ENCODE data around the gene CLDN5.
"Not testable (repeated sequence)": the region's sequence is repeated elsewhere in the genome, so short reads cannot be mapped to it uniquely, and the experiment has no call there.

Gene CLDN5

DNA sequence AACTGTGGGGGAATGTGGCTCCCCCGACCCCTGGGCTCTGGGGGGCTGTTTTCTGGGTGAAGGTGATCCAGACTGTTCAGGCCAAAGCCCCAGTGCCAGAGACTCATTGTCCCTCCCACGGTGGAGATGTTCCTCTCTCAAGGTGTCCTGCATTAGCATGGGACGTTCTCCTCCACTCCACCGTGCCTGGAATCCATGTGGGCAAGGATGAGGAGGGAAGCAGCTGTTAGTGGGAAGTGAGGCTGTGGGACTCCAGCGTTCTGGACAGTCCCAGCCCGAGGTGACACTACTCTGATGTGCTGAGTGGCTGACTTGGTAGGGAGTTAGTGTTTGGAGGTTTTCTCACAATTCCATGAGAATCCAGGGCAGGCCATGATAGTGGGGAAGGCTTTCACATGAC, 31.4 kb upstream of the CLDN5 start:
- no peaks in the 10 kb centered on the region for H3K4me1 ChIP-seq (ENCODE audit: control extremely low read depth in 1 of 4, control insufficient read depth in 4 of 4, insufficient read depth in 4 of 4, low read length in 3 of 4)
- no peaks in the 10 kb centered on the region for H3K36me3 ChIP-seq (ENCODE audit: control insufficient read depth in 4 of 4, insufficient read depth in 4 of 4, low read length in 3 of 4)
- DNase-seq = no peak
- POLR2A ChIA-PET = no interaction called here
- no peaks in the 10 kb centered on the region for H3K27me3 ChIP-seq (replicated peaks in 2 of 5; ENCODE audit: control insufficient read depth in 4 of 5, insufficient read depth in 5 of 5, low read length in 4 of 5)
- H3K27ac ChIP-seq (ENCODE audit: insufficient read depth in 1 of 2, low read depth in 1 of 2, low read length in 2 of 2, poor library complexity in 1 of 2, severe bottlenecking in 2 of 2) = no peak overlapping the region
- WGBS (ENCODE audit: insufficient coverage) = 95% methylated on average over 3 of the region's 6 CpGs
- peaks cover 0 to 6% (median 0%) of the 10 kb centered on the region in 5 experiments for H3K9me3 ChIP-seq (ENCODE audit: control extremely low read depth in 1 of 5, control insufficient read depth in 4 of 5, insufficient read depth in 2 of 5, low read depth in 1 of 5, low read length in 4 of 5)
- H3K4me3 ChIP-seq (ENCODE audit: control insufficient read depth in 1 of 7, extremely low read depth in 1 of 7, insufficient read depth in 4 of 7, low read depth in 2 of 7, low read length in 6 of 7) = no peak overlapping the region
- CTCF ChIA-PET = no interaction called here

GRCh38 chr22:19554834-19555404, 30.7 kb upstream of the CLDN5 start:
- POLR2A ChIA-PET = no interaction called here
- WGBS (ENCODE audit: insufficient coverage) = 99% methylated on average over 9 of the region's 12 CpGs

GRCh38 chr22:19553201-19553600, 29.0 kb upstream of the CLDN5 start:
- CTCF ChIA-PET = no interaction called here
- no peak overlapping the region for H3K27ac ChIP-seq (ENCODE audit: insufficient read depth in 1 of 2, low read depth in 1 of 2, low read length in 2 of 2, poor library complexity in 1 of 2, severe bottlenecking in 2 of 2)

More at GRCh38 chr22:19554834-19555404, 30.7 kb upstream of the CLDN5 start:
- Histone ChIP-seq H3K4me3 (ENCODE audit: control insufficient read depth in 1 of 7, extremely low read depth in 1 of 7, insufficient read depth in 4 of 7, low read depth in 2 of 7, low read length in 6 of 7) (no peak overlapping the region), H3K36me3 (ENCODE audit: control insufficient read depth in 4 of 4, insufficient read depth in 4 of 4, low read length in 3 of 4) (no peaks in the 10 kb centered on the region), H3K9me3 (ENCODE audit: control extremely low read depth in 1 of 5, control insufficient read depth in 4 of 5, insufficient read depth in 2 of 5, low read depth in 1 of 5, low read length in 4 of 5) (peaks cover 0 to 6% (median 0%) of the 10 kb centered on the region in 5 experiments), H3K27ac (ENCODE audit: insufficient read depth in 1 of 2, low read depth in 1 of 2, low read length in 2 of 2, poor library complexity in 1 of 2, severe bottlenecking in 2 of 2) (no peak overlapping the region), H3K27me3 (replicated peaks in 2 of 5; ENCODE audit: control insufficient read depth in 4 of 5, insufficient read depth in 5 of 5, low read length in 4 of 5) (no peaks in the 10 kb centered on the region), H3K4me1 (ENCODE audit: control extremely low read depth in 1 of 4, control insufficient read depth in 4 of 4, insufficient read depth in 4 of 4, low read length in 3 of 4) (no peaks in the 10 kb centered on the region)
- CTCF ChIA-PET = interaction anchor here (1.4 kb wide), 2 partner anchors 11 to 18 kb away, joined by 3 read pairs; no protein-coding TSS in a partner anchor
- no peak for DNase-seq

DNA sequence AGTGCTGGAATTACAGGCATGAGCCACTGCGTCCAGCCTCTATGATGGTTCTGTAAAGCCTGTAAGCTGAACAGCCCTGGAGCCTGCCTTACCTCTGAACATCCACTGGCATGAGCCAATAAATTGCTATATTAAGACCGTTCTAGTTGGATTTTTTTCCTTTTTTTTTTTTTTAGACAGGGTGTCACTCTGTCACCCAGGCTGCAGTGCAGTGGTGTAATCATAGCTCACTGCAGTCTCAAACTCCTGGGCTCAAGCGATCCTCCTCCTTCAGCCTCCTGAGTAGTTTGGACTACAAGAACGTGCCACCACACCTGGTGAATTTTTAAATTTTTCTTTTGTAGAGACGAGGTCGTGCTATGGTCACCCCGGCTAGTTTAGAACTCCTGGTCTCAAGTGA, 26.2 kb upstream of the CLDN5 start:
- no peaks in the 10 kb centered on the region for H3K36me3 ChIP-seq (ENCODE audit: control insufficient read depth in 4 of 4, insufficient read depth in 4 of 4, low read length in 3 of 4)
- no peak overlapping the region for H3K27ac ChIP-seq (ENCODE audit: insufficient read depth in 1 of 2, low read depth in 1 of 2, low read length in 2 of 2, poor library complexity in 1 of 2, severe bottlenecking in 2 of 2)
- H3K4me3 ChIP-seq (ENCODE audit: control insufficient read depth in 1 of 7, extremely low read depth in 1 of 7, insufficient read depth in 4 of 7, low read depth in 2 of 7, low read length in 6 of 7) = no peak overlapping the region
- no peaks in the 10 kb centered on the region for H3K27me3 ChIP-seq (replicated peaks in 2 of 5; ENCODE audit: control insufficient read depth in 4 of 5, insufficient read depth in 5 of 5, low read length in 4 of 5)
- ChIA-PET POLR2A (no interaction called here), CTCF (interaction anchor here (0.9 to 1.3 kb wide), 3 partner anchors 9 to 94 kb away, joined by 3 to 5 read pairs (median 3); no protein-coding TSS in a partner anchor)
- H3K9me3 ChIP-seq (ENCODE audit: control extremely low read depth in 1 of 5, control insufficient read depth in 4 of 5, insufficient read depth in 2 of 5, low read depth in 1 of 5, low read length in 4 of 5) = peaks cover 0 to 6% (median 0%) of the 10 kb centered on the region in 5 experiments
- H3K4me1 ChIP-seq (ENCODE audit: control extremely low read depth in 1 of 4, control insufficient read depth in 4 of 4, insufficient read depth in 4 of 4, low read length in 3 of 4) = peaks cover 0 to 3% (median 0%) of the 10 kb centered on the region in 4 experiments
- WGBS (ENCODE audit: insufficient coverage) = 100% methylated on average over 6 of the region's 7 CpGs
- no peak for DNase-seq

More at GRCh38 chr22:19553201-19553600, 29.0 kb upstream of the CLDN5 start:
- Histone ChIP-seq H3K36me3 (ENCODE audit: control insufficient read depth in 4 of 4, insufficient read depth in 4 of 4, low read length in 3 of 4) (no peaks in the 10 kb centered on the region), H3K9me3 (ENCODE audit: control extremely low read depth in 1 of 5, control insufficient read depth in 4 of 5, insufficient read depth in 2 of 5, low read depth in 1 of 5, low read length in 4 of 5) (peaks cover 0 to 6% (median 0%) of the 10 kb centered on the region in 5 experiments), H3K27me3 (replicated peaks in 2 of 5; ENCODE audit: control insufficient read depth in 4 of 5, insufficient read depth in 5 of 5, low read length in 4 of 5) (no peaks in the 10 kb centered on the region), H3K4me1 (ENCODE audit: control extremely low read depth in 1 of 4, control insufficient read depth in 4 of 4, insufficient read depth in 4 of 4, low read length in 3 of 4) (no peaks in the 10 kb centered on the region), H3K4me3 (ENCODE audit: control insufficient read depth in 1 of 7, extremely low read depth in 1 of 7, insufficient read depth in 4 of 7, low read depth in 2 of 7, low read length in 6 of 7) (no peak overlapping the region)
- WGBS (ENCODE audit: insufficient coverage) = no CpG with 5 or more reads among the region's 2 CpGs
- POLR2A ChIA-PET = no interaction called here
- no peak for DNase-seq

DNA sequence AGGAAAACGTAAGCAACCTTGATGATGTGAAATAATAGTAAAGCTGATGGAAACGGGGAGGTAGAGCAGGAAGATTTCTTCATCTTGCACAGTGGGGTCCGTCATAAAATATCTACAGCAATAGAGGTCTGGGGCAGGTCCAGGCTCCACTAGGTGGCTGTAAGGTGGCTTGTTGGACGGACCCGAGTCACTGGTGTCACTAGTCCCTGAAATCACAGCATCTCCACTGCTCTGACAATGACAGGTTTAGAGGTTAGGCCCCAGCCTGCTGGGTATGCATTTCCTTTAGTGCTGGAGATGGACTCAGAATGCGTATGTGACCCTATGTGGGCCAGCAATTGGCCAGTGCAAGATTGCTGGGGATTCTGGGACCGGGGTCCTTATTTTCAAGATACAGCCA, 25.2 kb upstream of the CLDN5 start:
- POLR2A ChIA-PET = no interaction called here

DNA sequence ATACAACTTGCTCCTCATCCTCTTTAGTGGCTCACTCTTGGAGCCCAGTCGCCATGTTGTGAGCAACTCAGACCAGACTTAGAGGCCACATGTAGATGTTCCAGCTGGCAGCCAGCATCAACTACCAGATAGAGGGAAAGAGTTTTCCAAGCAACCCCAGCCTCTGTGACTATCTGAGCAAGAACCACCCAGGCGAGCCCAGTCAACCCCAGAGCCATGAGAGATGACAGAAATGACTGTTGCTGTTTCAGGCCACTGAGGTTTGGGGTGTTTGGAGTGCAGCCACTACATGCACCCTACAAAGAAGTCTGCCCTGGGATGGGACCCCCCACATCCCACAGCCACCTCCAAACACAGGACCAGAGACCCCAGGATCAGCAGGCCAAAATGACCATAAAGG, 24.8 kb upstream of the CLDN5 start:
- 93% methylated on average over 2 of the region's 2 CpGs for WGBS (ENCODE audit: insufficient coverage)
- peaks cover 0 to 6% (median 0%) of the 10 kb centered on the region in 5 experiments for H3K9me3 ChIP-seq (ENCODE audit: control extremely low read depth in 1 of 5, control insufficient read depth in 4 of 5, insufficient read depth in 2 of 5, low read depth in 1 of 5, low read length in 4 of 5)
- CTCF ChIA-PET = no interaction called here
- no peak overlapping the region for H3K27ac ChIP-seq (ENCODE audit: insufficient read depth in 1 of 2, low read depth in 1 of 2, low read length in 2 of 2, poor library complexity in 1 of 2, severe bottlenecking in 2 of 2)
- H3K4me1 ChIP-seq (ENCODE audit: control extremely low read depth in 1 of 4, control insufficient read depth in 4 of 4, insufficient read depth in 4 of 4, low read length in 3 of 4) = peaks cover 0 to 5% (median 0%) of the 10 kb centered on the region in 4 experiments
- POLR2A ChIA-PET = no interaction called here
- no peaks in the 10 kb centered on the region for H3K36me3 ChIP-seq (ENCODE audit: control insufficient read depth in 4 of 4, insufficient read depth in 4 of 4, low read length in 3 of 4)
- H3K27me3 ChIP-seq (replicated peaks in 2 of 5; ENCODE audit: control insufficient read depth in 4 of 5, insufficient read depth in 5 of 5, low read length in 4 of 5) = no peaks in the 10 kb centered on the region
- no peak overlapping the region for H3K4me3 ChIP-seq (ENCODE audit: control insufficient read depth in 1 of 7, extremely low read depth in 1 of 7, insufficient read depth in 4 of 7, low read depth in 2 of 7, low read length in 6 of 7)
- no peak for DNase-seq

More for the DNA sequence above, 25.2 kb upstream of the CLDN5 start:
- Histone ChIP-seq H3K27ac (ENCODE audit: insufficient read depth in 1 of 2, low read depth in 1 of 2, low read length in 2 of 2, poor library complexity in 1 of 2, severe bottlenecking in 2 of 2) (no peak overlapping the region), H3K4me3 (ENCODE audit: control insufficient read depth in 1 of 7, extremely low read depth in 1 of 7, insufficient read depth in 4 of 7, low read depth in 2 of 7, low read length in 6 of 7) (no peak overlapping the region), H3K4me1 (ENCODE audit: control extremely low read depth in 1 of 4, control insufficient read depth in 4 of 4, insufficient read depth in 4 of 4, low read length in 3 of 4) (peaks cover 0 to 5% (median 0%) of the 10 kb centered on the region in 4 experiments), H3K27me3 (replicated peaks in 2 of 5; ENCODE audit: control insufficient read depth in 4 of 5, insufficient read depth in 5 of 5, low read length in 4 of 5) (no peaks in the 10 kb centered on the region), H3K36me3 (ENCODE audit: control insufficient read depth in 4 of 4, insufficient read depth in 4 of 4, low read length in 3 of 4) (no peaks in the 10 kb centered on the region), H3K9me3 (ENCODE audit: control extremely low read depth in 1 of 5, control insufficient read depth in 4 of 5, insufficient read depth in 2 of 5, low read depth in 1 of 5, low read length in 4 of 5) (peaks cover 0 to 6% (median 0%) of the 10 kb centered on the region in 5 experiments)
- 86% methylated on average over 5 of the region's 7 CpGs for WGBS (ENCODE audit: insufficient coverage)
- DNase-seq = no peak
- CTCF ChIA-PET = interaction anchor here (1.3 kb wide), 2 partner anchors 10 to 53 kb away, joined by 3 to 5 read pairs; no protein-coding TSS in a partner anchor

DNA sequence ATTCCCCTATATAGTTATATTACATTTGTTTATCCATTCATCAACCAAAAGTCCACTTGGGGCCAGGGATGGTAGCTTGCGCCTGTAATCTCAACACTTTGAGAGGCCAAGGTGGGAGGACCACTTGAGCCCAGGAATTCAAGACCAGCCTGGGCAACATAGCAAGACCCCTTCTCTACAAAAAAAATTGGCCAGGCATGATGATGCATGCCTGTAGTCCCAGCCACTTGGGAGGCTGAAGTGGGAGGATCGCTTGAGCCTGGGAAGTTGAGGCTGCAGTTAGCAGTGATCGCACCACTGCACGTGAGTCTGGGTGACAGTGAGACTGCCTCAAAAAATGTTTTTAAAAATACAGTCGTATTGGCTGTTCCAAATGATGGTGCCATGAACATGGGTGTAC, 24.2 kb upstream of the CLDN5 start:
- H3K27me3 ChIP-seq (replicated peaks in 2 of 5; ENCODE audit: control insufficient read depth in 4 of 5, insufficient read depth in 5 of 5, low read length in 4 of 5); H3K36me3 ChIP-seq (ENCODE audit: control insufficient read depth in 4 of 4, insufficient read depth in 4 of 4, low read length in 3 of 4); CTCF ChIA-PET; H3K27ac ChIP-seq (ENCODE audit: insufficient read depth in 1 of 2, low read depth in 1 of 2, low read length in 2 of 2, poor library complexity in 1 of 2, severe bottlenecking in 2 of 2); H3K9me3 ChIP-seq (ENCODE audit: control extremely low read depth in 1 of 5, control insufficient read depth in 4 of 5, insufficient read depth in 2 of 5, low read depth in 1 of 5, low read length in 4 of 5); POLR2A ChIA-PET; H3K4me3 ChIP-seq (ENCODE audit: control insufficient read depth in 1 of 7, extremely low read depth in 1 of 7, insufficient read depth in 4 of 7, low read depth in 2 of 7, low read length in 6 of 7); DNase-seq; H3K4me1 ChIP-seq (ENCODE audit: control extremely low read depth in 1 of 4, control insufficient read depth in 4 of 4, insufficient read depth in 4 of 4, low read length in 3 of 4): not testable (repeated sequence)
- 98% methylated on average over 5 of the region's 5 CpGs for WGBS (ENCODE audit: insufficient coverage)
